K562 (cell line): ENCODE data around the gene RAB6B. TPM values are rescaled to one million over a fixed set of nuclear protein-coding genes. Genes with fewer than 3 reads are reported as not detected.
A peak's percentile ranks its signal among the peaks of the same experiment; 100 is the strongest.

Experiments
- CREBBP ChIP-seq: IDR thresholded peaks from one replicate; pipeline ENCODE4 v1.6.1; 2012; ENCODE audit warnings: low read depth, mild to moderate bottlenecking, control low read depth, inconsistent platforms, low read length
- CSDE1 ChIP-seq, 2 experiments: fragments of 450-650 bp; IDR thresholded peaks; 2 replicates each; pipeline ENCODE4 v1.6.1; 2016; ENCODE audit warnings: mild to moderate bottlenecking in 1 of 2
- EGR1 ChIP-seq: fragments of 450-650 bp; conservative IDR thresholded peaks from 2 replicates; pipeline ENCODE4 v1.6.1; 2017; ENCODE audit warnings: mild to moderate bottlenecking
- GABPB2 ChIP-seq: fragments of 250-450 bp; sonication (Bioruptor Pico); conservative IDR thresholded peaks from 2 replicates; pipeline ENCODE4 v1.5.1; 2021; ENCODE audit warnings: mild to moderate bottlenecking
- HDAC6 ChIP-seq: IDR thresholded peaks from 2 replicates; pipeline ENCODE4 v1.6.1; 2012; ENCODE audit warnings: low read depth, mild to moderate bottlenecking, control low read depth, inconsistent platforms, low read length, moderate library complexity
- JUN ChIP-seq, 2 experiments: sonication (generic) in 1 of 2; formaldehyde crosslinking in 1 of 2; IDR thresholded peaks; 2 replicates each; pipeline versions ENCODE4 v1.6.1 to v1.8.0; 2012 to 2022; ENCODE audit warnings: borderline replicate concordance in 2 of 2, mild to moderate bottlenecking in 2 of 2, improper control_type of control experiment in 1 of 2, low read depth in 1 of 2, low read length in 1 of 2, missing genetic modification reagents in 1 of 2
- NCOA4 ChIP-seq: fragments of 450-650 bp; IDR thresholded peaks from 2 replicates; pipeline ENCODE4 v1.6.1; 2018; ENCODE audit warnings: mild to moderate bottlenecking; ENCODE audit not compliant: partially characterized antibody
- NCOA6 ChIP-seq: fragments of 450-650 bp; IDR thresholded peaks from 2 replicates; pipeline ENCODE4 v1.6.1; 2017; ENCODE audit warnings: mild to moderate bottlenecking
- NFXL1 ChIP-seq: fragments of 450-650 bp; formaldehyde crosslinking; IDR thresholded peaks from 2 replicates; pipeline ENCODE4 v1.4.0; 2021; ENCODE audit warnings: mild to moderate bottlenecking
- POLR2B ChIP-seq: fragments of 450-650 bp; IDR thresholded peaks from 2 replicates; pipeline ENCODE4 v1.6.1; 2018; ENCODE audit warnings: low read depth; ENCODE audit not compliant: partially characterized antibody
- PTRF ChIP-seq: fragments of 450-650 bp; IDR thresholded peaks from 2 replicates; pipeline ENCODE4 v1.6.1; 2016; ENCODE audit warnings: mild to moderate bottlenecking, missing genetic modification characterization, missing compliant biosample characterization
- SMAD4 ChIP-seq: fragments of 250-450 bp; sonication (Bioruptor Pico); conservative IDR thresholded peaks from 2 replicates; pipeline ENCODE4 v1.8.0; 2021; ENCODE audit warnings: inconsistent platforms, mild to moderate bottlenecking, moderate library complexity
- SNRNP70 ChIP-seq: fragments of 200-400 bp; formaldehyde crosslinking; optimal IDR thresholded peaks from 2 replicates; pipeline ENCODE3; 2017; ENCODE audit warnings: low read depth, low read length
- TAL1 ChIP-seq: fragments of 450-650 bp; IDR thresholded peaks from 2 replicates; pipeline ENCODE4 v1.6.1; 2016; ENCODE audit warnings: mild to moderate bottlenecking
- TARDBP ChIP-seq: fragments of 450-650 bp; IDR thresholded peaks from 2 replicates; pipeline ENCODE4 v1.6.1; 2016
- TEAD2 ChIP-seq: fragments of 450-650 bp; IDR thresholded peaks from 2 replicates; pipeline ENCODE4 v1.6.1; 2016; ENCODE audit warnings: missing genetic modification characterization, control low read depth, missing compliant biosample characterization
- TEAD4 ChIP-seq, 2 experiments: sonication (generic) in 1 of 2; formaldehyde crosslinking in 1 of 2; IDR thresholded peaks; 2 replicates each; pipeline versions ENCODE4 v1.6.1 to v1.8.0; 2012 to 2022; ENCODE audit warnings: borderline replicate concordance in 1 of 2, inconsistent platforms in 1 of 2, low read length in 1 of 2, mild to moderate bottlenecking in 1 of 2, missing genetic modification reagents in 1 of 2
- U2AF2 ChIP-seq: fragments of 200-400 bp; formaldehyde crosslinking; optimal IDR thresholded peaks from 2 replicates; pipeline ENCODE3; 2017; ENCODE audit warnings: low read depth, mild to moderate bottlenecking, low read length
- ZBTB7A ChIP-seq: IDR thresholded peaks from 2 replicates; pipeline ENCODE4 v1.6.1; 2011; ENCODE audit warnings: low read depth, mild to moderate bottlenecking, low read length, moderate library complexity, borderline replicate concordance; ENCODE audit not compliant: control insufficient read depth
- ZEB2 ChIP-seq: fragments of 450-650 bp; IDR thresholded peaks from 2 replicates; pipeline ENCODE4 v1.6.1; 2016
- ZNF197 ChIP-seq: fragments of 200-800 bp; sonication (Bioruptor generic); IDR thresholded peaks from 2 replicates; pipeline ENCODE4 v1.6.1; 2016; ENCODE audit warnings: low read depth, missing genetic modification characterization, missing compliant biosample characterization
- ZNF217 ChIP-seq: sonication (generic); formaldehyde crosslinking; IDR thresholded peaks from 2 replicates; pipeline ENCODE4 v1.8.0; 2022; ENCODE audit warnings: mild to moderate bottlenecking, missing genetic modification reagents
- ZNF23 ChIP-seq: fragments of 250-450 bp; sonication (Bioruptor Pico); IDR thresholded peaks from 2 replicates; pipeline ENCODE4 v1.4.0; 2020; ENCODE audit warnings: mild to moderate bottlenecking
- ZNF589 ChIP-seq: fragments of 200-800 bp; sonication (Bioruptor generic); IDR thresholded peaks from 2 replicates; pipeline ENCODE4 v1.6.1; 2016; ENCODE audit warnings: low read depth, missing genetic modification characterization, missing compliant biosample characterization
- ZNF764 ChIP-seq: fragments of 250-450 bp; sonication (Bioruptor Pico); IDR thresholded peaks from 2 replicates; pipeline ENCODE4 v1.4.0; 2020; ENCODE audit warnings: low read depth, mild to moderate bottlenecking, moderate library complexity
- polyA plus RNA-seq, 8 experiments: library from polyadenylated mRNA; depleted of rRNA in 4 of 8; stranded (reverse) in 5 of 8; unstranded in 3 of 8; fragments of >200 nt; fragmentation: Nextera tagmentation in 2 of 8; fragmentation: Illumina TruSeq in 1 of 8; extraction: Ambion mirVana in 2 of 8; extraction: Trizol in 1 of 8; gene quantifications; 2 replicates each; pipeline versions ENCODE4 v1.2.1 to v1.2.3, GENCODE V29; 2011 to 2014; ENCODE audit warnings: inconsistent platforms in 1 of 8, missing spikeins in 1 of 8
- total RNA-seq, 7 experiments: library from RNA; depleted of rRNA in 6 of 7; stranded (reverse); fragments of >200 nt in 6 of 7; fragmentation: Illumina TruSeq in 2 of 7; extraction: Trizol in 2 of 7; gene quantifications; 2 replicates each; pipeline versions ENCODE4 v1.2.1 to v1.2.3, GENCODE V29; 2011 to 2021; ENCODE audit warnings: low replicate concordance in 1 of 7
- TF ChIP-seq, protein P1 (sequence below): fragments of 450-650 bp; IDR thresholded peaks from 2 replicates; pipeline ENCODE4 v1.6.1; 2016; ENCODE audit warnings: low read depth, mild to moderate bottlenecking, moderate library complexity
- TF ChIP-seq, protein P2 (sequence below): conservative IDR thresholded peaks from 2 replicates; pipeline ENCODE4 v1.6.1; 2011; ENCODE audit warnings: low read depth, mild to moderate bottlenecking, low read length; ENCODE audit not compliant: control insufficient read depth
- TF ChIP-seq, protein P3 (sequence below): fragments of 450-650 bp; formaldehyde crosslinking; IDR thresholded peaks from 2 replicates; pipeline ENCODE4 v1.4.0; 2020; ENCODE audit warnings: mild to moderate bottlenecking, moderate library complexity

The RAB6B gene
- total and polyA plus RNA-seq, 9 of the 15 experiments (the other 6 are each of a cell fraction or from before 2014, with no cell fraction given) = 0.60 to 18.1 (median 1.5) TPM

DNA sequence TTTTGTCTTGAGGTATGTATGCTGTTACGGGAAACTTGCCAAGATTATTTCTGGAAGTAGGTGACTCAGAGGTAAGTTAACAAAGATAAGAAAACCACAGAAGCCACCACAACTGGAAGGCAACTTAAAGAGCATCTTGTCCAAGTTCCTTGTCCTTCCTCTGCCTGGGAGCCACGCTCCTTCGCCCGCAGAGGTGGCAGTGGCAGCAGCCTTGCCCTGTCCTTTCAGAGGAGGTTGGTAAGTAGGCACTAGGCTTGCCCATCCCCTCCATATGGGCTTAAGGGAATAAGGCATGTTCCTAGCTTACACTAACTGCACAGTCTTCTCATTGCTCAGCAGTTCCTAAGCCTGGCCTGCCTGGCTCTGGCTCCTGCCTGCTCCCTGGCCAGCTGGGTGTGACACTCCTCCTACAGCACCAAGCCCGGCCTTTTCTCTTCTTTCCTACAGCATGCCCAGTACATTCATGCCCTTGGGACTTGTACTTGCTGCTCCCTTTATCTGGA lies 48.0 kb upstream of the RAB6B start (continued):
- no peak for TF ChIP-seq GABPB2 (CRISPR knock-in tag)
- no peak for TF ChIP-seq TEAD2
- TF ChIP-seq, protein P1, sequence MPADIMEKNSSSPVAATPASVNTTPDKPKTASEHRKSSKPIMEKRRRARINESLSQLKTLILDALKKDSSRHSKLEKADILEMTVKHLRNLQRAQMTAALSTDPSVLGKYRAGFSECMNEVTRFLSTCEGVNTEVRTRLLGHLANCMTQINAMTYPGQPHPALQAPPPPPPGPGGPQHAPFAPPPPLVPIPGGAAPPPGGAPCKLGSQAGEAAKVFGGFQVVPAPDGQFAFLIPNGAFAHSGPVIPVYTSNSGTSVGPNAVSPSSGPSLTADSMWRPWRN = peak; percentile 87
- no peak for TF ChIP-seq SNRNP70
- peak; percentile 60 for TF ChIP-seq TAL1
- no peak for TF ChIP-seq ZBTB7A
- TF ChIP-seq EGR1 = no peak
- TF ChIP-seq POLR2B = no peak
- TF ChIP-seq TEAD4 (IDR thresholded peaks at IDR 0.05; ENCODE audit: low read length) = peak; percentile 87
- TF ChIP-seq TEAD4 (CRISPR knock-in tag; IDR thresholded peaks at IDR 0.05; ENCODE audit: borderline replicate concordance) = no peak
- TF ChIP-seq, protein P2, sequence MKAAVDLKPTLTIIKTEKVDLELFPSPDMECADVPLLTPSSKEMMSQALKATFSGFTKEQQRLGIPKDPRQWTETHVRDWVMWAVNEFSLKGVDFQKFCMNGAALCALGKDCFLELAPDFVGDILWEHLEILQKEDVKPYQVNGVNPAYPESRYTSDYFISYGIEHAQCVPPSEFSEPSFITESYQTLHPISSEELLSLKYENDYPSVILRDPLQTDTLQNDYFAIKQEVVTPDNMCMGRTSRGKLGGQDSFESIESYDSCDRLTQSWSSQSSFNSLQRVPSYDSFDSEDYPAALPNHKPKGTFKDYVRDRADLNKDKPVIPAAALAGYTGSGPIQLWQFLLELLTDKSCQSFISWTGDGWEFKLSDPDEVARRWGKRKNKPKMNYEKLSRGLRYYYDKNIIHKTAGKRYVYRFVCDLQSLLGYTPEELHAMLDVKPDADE = no peak
- TF ChIP-seq ZEB2 = peak; percentile 61; the same call in 1 of the 2 replicates
- no peak for TF ChIP-seq ZNF23 (CRISPR knock-in tag)
- no peak for TF ChIP-seq NCOA4
- TF ChIP-seq NCOA6 = no peak
- no peak for TF ChIP-seq ZNF197 (CRISPR knock-in tag)
- peak; percentile 76; the same call in 1 of the 2 replicates for TF ChIP-seq JUN (IDR thresholded peaks at IDR 0.05; ENCODE audit: borderline replicate concordance, low read depth, low read length)
- TF ChIP-seq JUN (CRISPR knock-in tag; IDR thresholded peaks at IDR 0.05; ENCODE audit: borderline replicate concordance) = no peak
- TF ChIP-seq, protein P3, sequence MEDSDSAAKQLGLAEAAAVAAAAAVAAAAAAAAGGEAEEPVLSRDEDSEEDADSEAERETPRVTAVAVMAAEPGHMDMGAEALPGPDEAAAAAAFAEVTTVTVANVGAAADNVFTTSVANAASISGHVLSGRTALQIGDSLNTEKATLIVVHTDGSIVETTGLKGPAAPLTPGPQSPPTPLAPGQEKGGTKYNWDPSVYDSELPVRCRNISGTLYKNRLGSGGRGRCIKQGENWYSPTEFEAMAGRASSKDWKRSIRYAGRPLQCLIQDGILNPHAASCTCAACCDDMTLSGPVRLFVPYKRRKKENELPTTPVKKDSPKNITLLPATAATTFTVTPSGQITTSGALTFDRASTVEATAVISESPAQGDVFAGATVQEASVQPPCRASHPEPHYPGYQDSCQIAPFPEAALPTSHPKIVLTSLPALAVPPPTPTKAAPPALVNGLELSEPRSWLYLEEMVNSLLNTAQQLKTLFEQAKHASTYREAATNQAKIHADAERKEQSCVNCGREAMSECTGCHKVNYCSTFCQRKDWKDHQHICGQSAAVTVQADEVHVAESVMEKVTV (CRISPR knock-in tag) = no peak
- no peak for TF ChIP-seq PTRF (tag)
- no peak for TF ChIP-seq U2AF2
- no peak for TF ChIP-seq CSDE1 (IDR thresholded peaks at IDR 0.05)
- no peak for TF ChIP-seq NFXL1 (CRISPR knock-in tag)
- TF ChIP-seq TARDBP = no peak
- no peak for TF ChIP-seq ZNF764 (CRISPR knock-in tag)
- TF ChIP-seq ZNF589 = no peak
- no peak for TF ChIP-seq SMAD4 (CRISPR knock-in tag)
- TF ChIP-seq CREBBP = no peak
- no peak for TF ChIP-seq HDAC6
- no peak for TF ChIP-seq ZNF217 (CRISPR knock-in tag)
